Neural progenitor cell (in vitro differentiated cells): ENCODE data around the gene MAD2L1BP. TPM values are rescaled to one million over a fixed set of nuclear protein-coding genes. Genes with fewer than 3 reads are reported as not detected.

ENCODE experiments used
- DNase-seq: peaks from one replicate; pipeline ENCODE4 v3.0.0-alpha.2; 2016; ENCODE audit warnings: low spot score
- H2AFZ ChIP-seq: fragments of 200-600 bp; sonication (generic); replicated peaks from 2 replicates; pipeline ENCODE4 v1.6.1; 2016; ENCODE audit warnings: antibody characterized with exemption
- H3F3A ChIP-seq: fragments of 200-600 bp; sonication (generic); 2 replicates; pipeline ENCODE4 v1.6.1; 2016; ENCODE audit warnings: antibody characterized with exemption, low read depth
- H3K27ac ChIP-seq: fragments of 200-600 bp; sonication (generic); 2 replicates; pipeline ENCODE4 v1.5.1; 2016; ENCODE audit warnings: mild to moderate bottlenecking
- H3K27me3 ChIP-seq: fragments of 200-600 bp; sonication (generic); 2 replicates; pipeline ENCODE4 v1.6.1; 2016; ENCODE audit warnings: mild to moderate bottlenecking, moderate library complexity
- H3K36me3 ChIP-seq: fragments of 200-600 bp; sonication (generic); 2 replicates; pipeline ENCODE4 v1.5.1; 2016
- H3K4me1 ChIP-seq: fragments of 200-600 bp; sonication (generic); 2 replicates; pipeline ENCODE4 v1.6.1; 2016; ENCODE audit warnings: mixed run types
- H3K4me2 ChIP-seq: fragments of 200-600 bp; sonication (generic); 2 replicates; pipeline ENCODE4 v1.6.1; 2016
- H3K4me3 ChIP-seq: fragments of 200-600 bp; sonication (generic); 2 replicates; pipeline ENCODE4 v1.5.1; 2016
- H3K79me2 ChIP-seq: fragments of 200-600 bp; sonication (generic); 2 replicates; pipeline ENCODE4 v1.6.1; 2016; ENCODE audit warnings: low read depth
- H3K9ac ChIP-seq: fragments of 200-600 bp; sonication (generic); 2 replicates; pipeline ENCODE4 v1.6.1; 2016
- H3K9me3 ChIP-seq: fragments of 200-600 bp; sonication (generic); 2 replicates; pipeline ENCODE4 v1.5.1; 2016; ENCODE audit warnings: low read depth
- H4K20me1 ChIP-seq: fragments of 200-600 bp; sonication (generic); 2 replicates; pipeline ENCODE4 v1.6.1; 2016; ENCODE audit warnings: low read depth
- H3K27ac Mint-ChIP-seq: 3 replicates; pipeline ENCODE4 v1.8.0; 2021; ENCODE audit warnings: mixed read lengths
- H3K27me3 Mint-ChIP-seq: 2 replicates; pipeline ENCODE4 v1.8.0; 2022; ENCODE audit warnings: low read depth, mild to moderate bottlenecking, inconsistent platforms, moderate library complexity, mixed read lengths; ENCODE audit not compliant: insufficient read depth
- H3K36me3 Mint-ChIP-seq: 3 replicates; pipeline ENCODE4 v1.8.0; 2021; ENCODE audit warnings: mixed read lengths
- H3K4me1 Mint-ChIP-seq: 3 replicates; pipeline ENCODE4 v1.8.0; 2021; ENCODE audit warnings: mixed read lengths
- H3K4me3 Mint-ChIP-seq: 3 replicates; pipeline ENCODE4 v1.8.0; 2021; ENCODE audit warnings: mild to moderate bottlenecking, moderate library complexity, mixed read lengths
- H3K9me3 Mint-ChIP-seq: 3 replicates; pipeline ENCODE4 v1.8.0; 2020; ENCODE audit warnings: mixed read lengths
- EZH2 ChIP-seq: fragments of 200-600 bp; sonication (generic); IDR thresholded peaks from 2 replicates; pipeline ENCODE4 v1.6.1; 2017; ENCODE audit warnings: antibody characterized with exemption, mild to moderate bottlenecking, moderate library complexity
- EZH2phosphoT487 ChIP-seq: fragments of 200-600 bp; sonication (generic); IDR thresholded peaks from 2 replicates; pipeline ENCODE4 v1.6.1; 2017; ENCODE audit warnings: antibody characterized with exemption
- total RNA-seq: library from RNA; depleted of rRNA; stranded (reverse); fragments of >200 nt; gene quantifications from 2 replicates; pipeline ENCODE4 v1.2.3, GENCODE V29; 2015; ENCODE audit warnings: low replicate concordance
- TF ChIP-seq, protein P1 (sequence below): fragments of 200-600 bp; sonication (generic); IDR thresholded peaks from 2 replicates; pipeline ENCODE4 v1.5.1; 2017; ENCODE audit warnings: antibody characterized with exemption, mild to moderate bottlenecking

The MAD2L1BP gene
- total RNA-seq, 1 donor from 2014 or later, result 52.0 TPM

GRCh38 chr6:43670623-43670986 lies 35.0 kb downstream of the MAD2L1BP start:
- H3K4me1 ChIP-seq, result peaks cover 29% of the 10 kb centered on the region
- no peak overlapping the region for H3K4me3 Mint-ChIP-seq
- H3K9me3 Mint-ChIP-seq, result no peaks in the 10 kb centered on the region
- H3K36me3 ChIP-seq, result no peaks in the 10 kb centered on the region
- H3K4me2 ChIP-seq, result no peak overlapping the region
- peaks cover 22% of the 10 kb centered on the region for H3K4me1 Mint-ChIP-seq
- TF ChIP-seq, protein P1, sequence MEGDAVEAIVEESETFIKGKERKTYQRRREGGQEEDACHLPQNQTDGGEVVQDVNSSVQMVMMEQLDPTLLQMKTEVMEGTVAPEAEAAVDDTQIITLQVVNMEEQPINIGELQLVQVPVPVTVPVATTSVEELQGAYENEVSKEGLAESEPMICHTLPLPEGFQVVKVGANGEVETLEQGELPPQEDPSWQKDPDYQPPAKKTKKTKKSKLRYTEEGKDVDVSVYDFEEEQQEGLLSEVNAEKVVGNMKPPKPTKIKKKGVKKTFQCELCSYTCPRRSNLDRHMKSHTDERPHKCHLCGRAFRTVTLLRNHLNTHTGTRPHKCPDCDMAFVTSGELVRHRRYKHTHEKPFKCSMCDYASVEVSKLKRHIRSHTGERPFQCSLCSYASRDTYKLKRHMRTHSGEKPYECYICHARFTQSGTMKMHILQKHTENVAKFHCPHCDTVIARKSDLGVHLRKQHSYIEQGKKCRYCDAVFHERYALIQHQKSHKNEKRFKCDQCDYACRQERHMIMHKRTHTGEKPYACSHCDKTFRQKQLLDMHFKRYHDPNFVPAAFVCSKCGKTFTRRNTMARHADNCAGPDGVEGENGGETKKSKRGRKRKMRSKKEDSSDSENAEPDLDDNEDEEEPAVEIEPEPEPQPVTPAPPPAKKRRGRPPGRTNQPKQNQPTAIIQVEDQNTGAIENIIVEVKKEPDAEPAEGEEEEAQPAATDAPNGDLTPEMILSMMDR, result no peak
- TF ChIP-seq EZH2phosphoT487, result no peak
- TF ChIP-seq EZH2, result no peak
- no peak for DNase-seq
- H3K27ac ChIP-seq, result no peak overlapping the region
- no peak overlapping the region for H3K27ac Mint-ChIP-seq
- no peak overlapping the region for H2AFZ ChIP-seq
- H3K4me3 ChIP-seq, result no peak overlapping the region
- no peaks in the 10 kb centered on the region for H3K9me3 ChIP-seq
- H3K79me2 ChIP-seq, result no peaks in the 10 kb centered on the region
- H3F3A ChIP-seq, result peaks cover 43% of the 10 kb centered on the region
- peaks cover 10% of the 10 kb centered on the region for H3K27me3 Mint-ChIP-seq
- H4K20me1 ChIP-seq, result no peaks in the 10 kb centered on the region
- H3K36me3 Mint-ChIP-seq, result peaks cover 14% of the 10 kb centered on the region
- H3K9ac ChIP-seq, result no peak overlapping the region
- no peaks in the 10 kb centered on the region for H3K27me3 ChIP-seq

GRCh38 chr6:43671011-43671800 lies 35.6 kb downstream of the MAD2L1BP start:
- Histone ChIP-seq H4K20me1 (no peaks in the 10 kb centered on the region), H3K27me3 (no peaks in the 10 kb centered on the region), H3F3A (peaks cover 39% of the 10 kb centered on the region), H3K4me2 (no peak overlapping the region), H2AFZ (no peak overlapping the region), H3K9me3 (no peaks in the 10 kb centered on the region), H3K9ac (no peak overlapping the region), H3K36me3 (no peaks in the 10 kb centered on the region), H3K79me2 (no peaks in the 10 kb centered on the region), H3K27ac (no peak overlapping the region), H3K4me3 (no peak overlapping the region), H3K4me1 (peaks cover 29% of the 10 kb centered on the region)
- Mint-ChIP-seq H3K9me3 (no peaks in the 10 kb centered on the region), H3K36me3 (peaks cover 14% of the 10 kb centered on the region), H3K4me3 (no peak overlapping the region), H3K27ac (no peak overlapping the region), H3K27me3 (peaks cover 10% of the 10 kb centered on the region), H3K4me1 (peaks cover 22% of the 10 kb centered on the region)
- DNase-seq, result no peak
- no peak for TF ChIP-seq EZH2
- no peak for TF ChIP-seq EZH2phosphoT487
- TF ChIP-seq, protein P1, result no peak

GRCh38 chr6:43671801-43672690 lies 36.4 kb downstream of the MAD2L1BP start:
- Histone ChIP-seq H2AFZ (no peak overlapping the region), H3K9ac (no peak overlapping the region), H3K4me2 (no peak overlapping the region), H3K4me3 (no peak overlapping the region), H3K36me3 (no peaks in the 10 kb centered on the region), H3K27ac (no peak overlapping the region), H3K4me1 (peaks cover 29% of the 10 kb centered on the region), H3K27me3 (no peaks in the 10 kb centered on the region), H3K9me3 (no peaks in the 10 kb centered on the region), H4K20me1 (no peaks in the 10 kb centered on the region), H3F3A (peaks cover 37% of the 10 kb centered on the region), H3K79me2 (no peaks in the 10 kb centered on the region)
- H3K27me3 Mint-ChIP-seq, result peaks cover 7% of the 10 kb centered on the region
- H3K36me3 Mint-ChIP-seq, result peaks cover 14% of the 10 kb centered on the region
- DNase-seq, result no peak
- no peak overlapping the region for H3K4me3 Mint-ChIP-seq
- H3K4me1 Mint-ChIP-seq, result peaks cover 20% of the 10 kb centered on the region
- H3K9me3 Mint-ChIP-seq, result no peaks in the 10 kb centered on the region
- no peak overlapping the region for H3K27ac Mint-ChIP-seq
- TF ChIP-seq, protein P1, result no peak
- TF ChIP-seq EZH2, result no peak
- TF ChIP-seq EZH2phosphoT487, result no peak
